Endodermal cell (in vitro differentiated cells): ENCODE results near the gene GSG1L. TPM values are rescaled to one million over a fixed set of nuclear protein-coding genes. Genes with fewer than 3 reads are reported as not detected.

ENCODE experiments used
- DNase-seq: peaks from one replicate; pipeline ENCODE4 v3.0.0-alpha.2; 2017
- H3K27ac ChIP-seq: 2 replicates; pipeline ENCODE4 v1.5.1; 2013; ENCODE audit warnings: mild to moderate bottlenecking, low read depth, low read length, moderate library complexity
- H3K27me3 ChIP-seq: 2 replicates; pipeline ENCODE4 v1.6.1; 2013; ENCODE audit warnings: mild to moderate bottlenecking, low read length, moderate library complexity; ENCODE audit not compliant: insufficient read depth, control insufficient read depth, poor library complexity, severe bottlenecking
- H3K36me3 ChIP-seq: 2 replicates; pipeline ENCODE4 v1.7.0; 2013; ENCODE audit warnings: mild to moderate bottlenecking, low read length, moderate library complexity; ENCODE audit not compliant: control insufficient read depth, insufficient read depth
- H3K4me1 ChIP-seq: one replicate; pipeline ENCODE4 v1.7.0; 2013; ENCODE audit warnings: low read length; ENCODE audit not compliant: control insufficient read depth, insufficient read depth
- H3K4me3 ChIP-seq: 2 replicates; pipeline ENCODE4 v1.5.1; 2013; ENCODE audit warnings: mild to moderate bottlenecking, low read length, moderate library complexity
- H3K9ac ChIP-seq: 2 replicates; pipeline ENCODE4 v1.6.1; 2013; ENCODE audit warnings: mild to moderate bottlenecking, low read length, moderate library complexity; ENCODE audit not compliant: poor library complexity, severe bottlenecking; ENCODE audit errors: extremely low read depth
- H3K9me3 ChIP-seq: 2 replicates; pipeline ENCODE4 v1.6.1; 2013; ENCODE audit warnings: mild to moderate bottlenecking, low read length, moderate library complexity; ENCODE audit not compliant: control insufficient read depth
- H3K27ac Mint-ChIP-seq: 2 replicates; pipeline ENCODE4 v1.8.0; 2020; ENCODE audit warnings: mixed read lengths
- H3K27me3 Mint-ChIP-seq: 2 replicates; pipeline ENCODE4 v1.8.0; 2021; ENCODE audit warnings: mild to moderate bottlenecking, mixed read lengths; ENCODE audit not compliant: insufficient read depth
- H3K36me3 Mint-ChIP-seq: 2 replicates; pipeline ENCODE4 v1.8.0; 2020; ENCODE audit warnings: low read depth, mixed read lengths
- H3K4me1 Mint-ChIP-seq: 2 replicates; pipeline ENCODE4 v1.8.0; 2020; ENCODE audit warnings: mixed read lengths
- H3K4me3 Mint-ChIP-seq: 2 replicates; pipeline ENCODE4 v1.8.0; 2020; ENCODE audit warnings: mild to moderate bottlenecking, moderate library complexity, mixed read lengths
- H3K9me3 Mint-ChIP-seq: 2 replicates; pipeline ENCODE4 v1.8.0; 2020; ENCODE audit warnings: mild to moderate bottlenecking, mixed read lengths
- CTCF ChIP-seq: fragments of 200-600 bp; sonication (generic); conservative IDR thresholded peaks from 2 replicates; pipeline ENCODE4 v1.5.0; 2021; ENCODE audit warnings: antibody characterized with exemption, mild to moderate bottlenecking
- WGBS, 2 experiments: methylation state at CpG; one replicate each; pipeline versions ENCODE4 v1.1.5 to v1.1.7; 2013; ENCODE audit warnings: missing lambda C conversion rate in 2 of 2, mixed read lengths in 1 of 2; ENCODE audit not compliant: insufficient coverage in 1 of 2, insufficient read length in 1 of 2; 5-methylcytosine and 5-hydroxymethylcytosine counted together
- total RNA-seq, 2 donors: library from RNA; stranded (reverse); fragmentation: NEBNext Ultra II Directional in 1 of 2; extraction: Animal tissue kit (Norgen Biotek cat#: 25700) in 1 of 2; gene quantifications; 2 replicates in 1 of 2; 3 replicates in 1 of 2; pipeline ENCODE4 v1.2.1, GENCODE V29; 2021

The GSG1L gene
- total RNA-seq, 2 donors from 2014 or later, result 0.24 TPM; not detected in 1

GRCh38 chr16:27851586-27851985 lies 211.9 kb downstream of the GSG1L start:
- DNase-seq, result peak; percentile 38
- no peaks in the 10 kb centered on the region for H3K4me1 ChIP-seq
- H3K9me3 ChIP-seq, result no peaks in the 10 kb centered on the region
- Mint-ChIP-seq H3K27me3 (no peaks in the 10 kb centered on the region), H3K4me1 (no peaks in the 10 kb centered on the region), H3K36me3 (no peaks in the 10 kb centered on the region), H3K4me3 (no peak overlapping the region), H3K9me3 (peaks cover 5% of the 10 kb centered on the region), H3K27ac (no peak overlapping the region)
- WGBS, 2 experiments, result 91 to 97% methylated on average over 4 to 9 of the region's 9 CpGs
- H3K36me3 ChIP-seq, result no peaks in the 10 kb centered on the region
- no peak overlapping the region for H3K4me3 ChIP-seq
- H3K27ac ChIP-seq, result no peak overlapping the region
- H3K27me3 ChIP-seq, result no peaks in the 10 kb centered on the region
- no peak overlapping the region for H3K9ac ChIP-seq
- no peak for TF ChIP-seq CTCF

- H3K4me1 ChIP-seq, result no peaks in the 10 kb centered on the region
- H3K4me3 Mint-ChIP-seq, result no peak overlapping the region
- no peaks in the 10 kb centered on the region for H3K27me3 ChIP-seq
- H3K36me3 ChIP-seq, result no peaks in the 10 kb centered on the region
- H3K9ac ChIP-seq, result no peak overlapping the region
- H3K4me3 ChIP-seq, result no peak overlapping the region
- TF ChIP-seq CTCF, result no peak
- H3K9me3 Mint-ChIP-seq, result peaks cover 5% of the 10 kb centered on the region
- H3K4me1 Mint-ChIP-seq, result no peaks in the 10 kb centered on the region
- no peaks in the 10 kb centered on the region for H3K36me3 Mint-ChIP-seq
- no peak overlapping the region for H3K27ac ChIP-seq
- H3K9me3 ChIP-seq, result no peaks in the 10 kb centered on the region
- no peak overlapping the region for H3K27ac Mint-ChIP-seq
- no peaks in the 10 kb centered on the region for H3K27me3 Mint-ChIP-seq
- DNase-seq, result peak; percentile 12
- 97 to 100% methylated on average over 1 to 3 of the region's 3 CpGs for WGBS, 2 experiments
Observed at GRCh38 chr16:27849621-27850020, 213.9 kb downstream of the GSG1L start.

- TF ChIP-seq CTCF, result no peak
- H3K36me3 Mint-ChIP-seq, result no peaks in the 10 kb centered on the region
- Histone ChIP-seq H3K4me3 (no peak overlapping the region), H3K4me1 (no peaks in the 10 kb centered on the region), H3K9me3 (no peaks in the 10 kb centered on the region), H3K36me3 (no peaks in the 10 kb centered on the region), H3K27me3 (no peaks in the 10 kb centered on the region), H3K9ac (no peak overlapping the region), H3K27ac (no peak overlapping the region)
- no peak overlapping the region for H3K27ac Mint-ChIP-seq
- no peak overlapping the region for H3K4me3 Mint-ChIP-seq
- no peaks in the 10 kb centered on the region for H3K4me1 Mint-ChIP-seq
- DNase-seq, result peak; percentile 25
- H3K9me3 Mint-ChIP-seq, result peaks cover 5% of the 10 kb centered on the region
- H3K27me3 Mint-ChIP-seq, result peaks cover 3% of the 10 kb centered on the region
- 59 to 62% methylated on average over 2 of the region's 2 CpGs for WGBS, 2 experiments
Observed at GRCh38 chr16:27847030-27847550, 216.4 kb downstream of the GSG1L start.
